PC-3 (cell line): ENCODE data around the gene CMTM4. TPM values are rescaled to one million over a fixed set of nuclear protein-coding genes. Genes with fewer than 3 reads are reported as not detected.

Experiments used
- ATAC-seq: fragments of 200-7000 bp; cut with Tn5 transposase; 2 replicates; pipeline ENCODE4 v1.9.1; 2020; ENCODE audit warnings: mild to moderate bottlenecking, moderate library complexity
- BruUV-seq: library from RNA; stranded (reverse); fragments of 400-500 nt; replicated peaks from 2 replicates; lab custom pipeline; 2021; lab: Mats Ljungman, UMichigan
- CTCF ChIA-PET: fragments of 300-600 bp; sonication (Branson Sonifier 250); formaldehyde crosslinking; loops from one replicate; lab custom pipeline; 2022; ENCODE audit warnings: antibody characterized with exemption; lab: Charles Lee
- POLR2A ChIA-PET: fragments of 300-600 bp; sonication (Branson Sonifier 250); formaldehyde crosslinking; loops from one replicate; lab custom pipeline; 2022; ENCODE audit warnings: antibody characterized with exemption; ENCODE audit not compliant: unreplicated experiment; lab: Charles Lee
- DNase-seq: peaks from one replicate; pipeline ENCODE4 v3.0.0-alpha.2; 2015
- H2AFZ ChIP-seq: fragments of 300-600 bp; sonication (generic); 2 replicates; pipeline ENCODE4 v1.6.0; 2016; ENCODE audit warnings: antibody characterized with exemption, low read length
- H3F3A ChIP-seq: fragments of 300-600 bp; sonication (generic); one replicate; pipeline ENCODE4 v1.6.0; 2017; ENCODE audit warnings: antibody characterized with exemption, low read length, control low read depth, mild to moderate bottlenecking; ENCODE audit not compliant: unreplicated experiment
- H3K27ac ChIP-seq: fragments of 300-600 bp; sonication (generic); 2 replicates; pipeline ENCODE4 v1.5.1; 2016; ENCODE audit warnings: mild to moderate bottlenecking, low read length
- H3K27me3 ChIP-seq: fragments of 300-600 bp; sonication (generic); 2 replicates; pipeline ENCODE4 v1.6.1; 2016; ENCODE audit warnings: low read length, mixed read lengths
- H3K36me3 ChIP-seq: fragments of 300-600 bp; sonication (generic); 2 replicates; pipeline ENCODE4 v1.6.1; 2016; ENCODE audit warnings: low read depth, mixed run types, low read length, mixed read lengths
- H3K4me1 ChIP-seq: fragments of 300-600 bp; sonication (generic); 2 replicates; pipeline ENCODE4 v1.5.1; 2016; ENCODE audit warnings: low read length; ENCODE audit not compliant: insufficient read depth
- H3K4me2 ChIP-seq: fragments of 300-600 bp; sonication (generic); 2 replicates; pipeline ENCODE4 v1.6.0; 2016; ENCODE audit warnings: low read length
- H3K4me3 ChIP-seq: fragments of 300-600 bp; sonication (generic); 2 replicates; pipeline ENCODE4 v1.5.1; 2016; ENCODE audit warnings: mild to moderate bottlenecking, low read length, mixed read lengths
- H3K79me2 ChIP-seq: fragments of 300-600 bp; sonication (generic); 2 replicates; pipeline ENCODE4 v1.6.1; 2017; ENCODE audit warnings: low read length, mixed read lengths
- H3K9ac ChIP-seq: fragments of 300-600 bp; sonication (generic); 2 replicates; pipeline ENCODE4 v1.6.0; 2016; ENCODE audit warnings: mild to moderate bottlenecking, low read length
- H3K9me2 ChIP-seq: fragments of 300-600 bp; sonication (generic); replicated peaks from 2 replicates; pipeline ENCODE4 v1.6.1; 2016; ENCODE audit warnings: mixed run types, low read length, mixed read lengths
- H3K9me3 ChIP-seq: fragments of 300-600 bp; sonication (generic); 2 replicates; pipeline ENCODE4 v1.6.1; 2016; ENCODE audit warnings: low read length, mixed read lengths
- H4K20me1 ChIP-seq: fragments of 300-600 bp; sonication (generic); 2 replicates; pipeline ENCODE4 v1.6.1; 2016; ENCODE audit warnings: low read length, mixed read lengths
- EZH2 ChIP-seq: fragments of 300-600 bp; sonication (generic); IDR thresholded peaks from one replicate; pipeline ENCODE4 v1.6.1; 2017; ENCODE audit warnings: antibody characterized with exemption, mild to moderate bottlenecking, low read length; ENCODE audit not compliant: unreplicated experiment
- EZH2phosphoT487 ChIP-seq: fragments of 300-600 bp; sonication (generic); IDR thresholded peaks from 2 replicates; pipeline ENCODE4 v1.6.1; 2018; ENCODE audit warnings: mild to moderate bottlenecking, antibody characterized with exemption, low read length, borderline replicate concordance
- intact Hi-C: fragments of 100-400 bp; cut with micrococcal nuclease; formaldehyde crosslinking; loops from 2 replicates; pipeline ENCODE4 v1.9.0; 2023
- total RNA-seq: library from RNA; depleted of rRNA; stranded (reverse); fragments of >200 nt; gene quantifications from 2 replicates; pipeline ENCODE4 v1.2.3, GENCODE V29; 2014
- TF ChIP-seq, protein P1 (sequence below): fragments of 300-600 bp; sonication (generic); conservative IDR thresholded peaks from 2 replicates; pipeline ENCODE4 v1.5.1; 2017; ENCODE audit warnings: antibody characterized with exemption, low read depth, mild to moderate bottlenecking, low read length

The CMTM4 gene
- total RNA-seq, 1 experiment from 2014 or later = 16.9 TPM

DNA sequence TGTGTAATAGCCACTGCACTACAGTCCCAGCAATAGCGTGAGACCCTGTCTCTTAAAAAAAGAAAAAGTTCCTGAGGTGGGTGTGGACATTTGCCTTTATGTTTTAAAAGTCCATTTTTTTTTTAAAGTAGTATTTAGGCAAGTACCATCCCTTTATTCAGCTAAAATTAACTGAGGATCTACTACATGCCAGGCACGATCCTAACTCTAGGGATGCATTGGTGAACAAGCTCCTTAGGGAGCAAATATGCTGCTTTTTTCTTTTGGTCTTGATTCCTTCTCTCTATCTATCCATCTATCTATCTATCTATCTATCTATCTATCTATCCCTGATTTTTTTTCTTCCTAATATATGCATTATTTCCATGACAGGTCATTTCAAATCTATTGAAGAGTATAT, 47.4 kb downstream of the CMTM4 start:
- no peak overlapping the region for H3K4me2 ChIP-seq
- BruUV-seq = no TSS peak

DNA sequence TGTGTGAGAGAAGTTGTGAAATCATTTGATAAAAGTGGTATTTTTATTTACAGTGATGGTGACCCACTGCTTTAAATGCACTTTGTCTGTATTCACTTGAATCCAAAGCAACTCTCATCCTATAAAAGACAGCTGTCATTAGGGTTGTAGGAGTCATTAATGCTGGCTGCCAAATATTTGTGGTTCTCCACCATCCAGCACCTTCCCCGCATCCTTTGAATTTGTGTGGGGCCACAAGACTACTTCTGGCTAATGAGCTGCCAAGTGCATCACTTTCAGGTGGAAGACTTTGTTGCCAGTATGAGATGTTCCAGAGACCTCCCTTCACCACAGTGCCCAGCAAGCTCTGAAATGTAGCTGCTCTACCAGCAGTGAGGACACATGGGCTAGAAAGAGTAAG, 48.7 kb downstream of the CMTM4 start:
- H3K27me3 ChIP-seq = no peaks in the 10 kb centered on the region
- H3K79me2 ChIP-seq = peaks cover 11% of the 10 kb centered on the region; the same call in 1 of the 2 replicates
- intact Hi-C loops = no loop called here
- no peak overlapping the region for H2AFZ ChIP-seq
- no peak overlapping the region for H3K9ac ChIP-seq
- POLR2A ChIA-PET = no interaction called here
- no peaks in the 10 kb centered on the region for H3K4me1 ChIP-seq
- CTCF ChIA-PET = no interaction called here
- H3K27ac ChIP-seq = no peak overlapping the region
- H3K9me2 ChIP-seq = no peaks in the 10 kb centered on the region
- H3F3A ChIP-seq = no peaks in the 10 kb centered on the region
- no TSS peak for BruUV-seq
- H4K20me1 ChIP-seq = no peaks in the 10 kb centered on the region
- H3K4me3 ChIP-seq = no peak overlapping the region
- no peak for DNase-seq
- TF ChIP-seq EZH2phosphoT487 = no peak
- TF ChIP-seq, protein P1, sequence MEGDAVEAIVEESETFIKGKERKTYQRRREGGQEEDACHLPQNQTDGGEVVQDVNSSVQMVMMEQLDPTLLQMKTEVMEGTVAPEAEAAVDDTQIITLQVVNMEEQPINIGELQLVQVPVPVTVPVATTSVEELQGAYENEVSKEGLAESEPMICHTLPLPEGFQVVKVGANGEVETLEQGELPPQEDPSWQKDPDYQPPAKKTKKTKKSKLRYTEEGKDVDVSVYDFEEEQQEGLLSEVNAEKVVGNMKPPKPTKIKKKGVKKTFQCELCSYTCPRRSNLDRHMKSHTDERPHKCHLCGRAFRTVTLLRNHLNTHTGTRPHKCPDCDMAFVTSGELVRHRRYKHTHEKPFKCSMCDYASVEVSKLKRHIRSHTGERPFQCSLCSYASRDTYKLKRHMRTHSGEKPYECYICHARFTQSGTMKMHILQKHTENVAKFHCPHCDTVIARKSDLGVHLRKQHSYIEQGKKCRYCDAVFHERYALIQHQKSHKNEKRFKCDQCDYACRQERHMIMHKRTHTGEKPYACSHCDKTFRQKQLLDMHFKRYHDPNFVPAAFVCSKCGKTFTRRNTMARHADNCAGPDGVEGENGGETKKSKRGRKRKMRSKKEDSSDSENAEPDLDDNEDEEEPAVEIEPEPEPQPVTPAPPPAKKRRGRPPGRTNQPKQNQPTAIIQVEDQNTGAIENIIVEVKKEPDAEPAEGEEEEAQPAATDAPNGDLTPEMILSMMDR = no peak
- no peak for TF ChIP-seq EZH2
- no peak overlapping the region for H3K4me2 ChIP-seq
- no peaks in the 10 kb centered on the region for H3K36me3 ChIP-seq
- no peaks in the 10 kb centered on the region for H3K9me3 ChIP-seq
- no peak for ATAC-seq

More for the DNA sequence above, 47.4 kb downstream of the CMTM4 start:
- Histone ChIP-seq H3K9me3 (no peaks in the 10 kb centered on the region), H3K9ac (no peak overlapping the region), H3F3A (no peaks in the 10 kb centered on the region), H3K27ac (no peak overlapping the region), H3K36me3 (no peaks in the 10 kb centered on the region), H3K4me3 (no peak overlapping the region), H4K20me1 (no peaks in the 10 kb centered on the region), H3K9me2 (no peaks in the 10 kb centered on the region), H3K4me1 (no peaks in the 10 kb centered on the region), H3K79me2 (peaks cover 11% of the 10 kb centered on the region; the same call in 1 of the 2 replicates), H2AFZ (no peak overlapping the region), H3K27me3 (no peaks in the 10 kb centered on the region)
- intact Hi-C loops = no loop called here
- CTCF ChIA-PET = interaction anchor here (0.6 kb wide), 1 partner anchor 16 kb away, joined by 6 read pairs; no protein-coding TSS in a partner anchor
- no peak for TF ChIP-seq EZH2phosphoT487
- TF ChIP-seq, protein P1 = no peak
- TF ChIP-seq EZH2 = no peak
- POLR2A ChIA-PET = no interaction called here
- no peak for DNase-seq
- ATAC-seq = no peak

DNA sequence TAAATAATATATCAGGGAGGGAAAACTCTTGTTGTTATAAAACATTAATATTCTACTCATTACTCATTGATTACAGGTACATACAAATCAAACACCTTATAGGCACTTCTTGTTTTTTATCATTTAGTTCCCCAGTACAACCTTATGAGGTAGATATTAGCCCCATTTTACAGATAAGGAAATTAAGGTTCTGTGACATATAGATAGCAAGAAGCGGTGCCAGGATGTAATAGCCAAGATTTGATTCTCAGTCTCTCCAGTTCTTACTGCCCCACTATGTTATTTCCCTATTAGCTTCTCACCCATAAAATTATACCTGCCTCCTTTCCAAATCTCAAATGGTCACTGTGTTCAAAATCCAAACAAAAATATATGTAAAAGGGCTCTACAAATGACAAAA, 55.2 kb downstream of the CMTM4 start:
- Histone ChIP-seq H3K27me3 (no peaks in the 10 kb centered on the region), H3K4me2 (no peak overlapping the region), H3K9me2 (no peaks in the 10 kb centered on the region), H3K27ac (no peak overlapping the region), H4K20me1 (no peaks in the 10 kb centered on the region), H3K4me1 (no peaks in the 10 kb centered on the region), H2AFZ (no peak overlapping the region), H3K9me3 (no peaks in the 10 kb centered on the region), H3F3A (no peaks in the 10 kb centered on the region), H3K79me2 (no peaks in the 10 kb centered on the region), H3K36me3 (no peaks in the 10 kb centered on the region), H3K4me3 (no peak overlapping the region), H3K9ac (no peak overlapping the region)
- intact Hi-C loops = no loop called here
- TF ChIP-seq EZH2phosphoT487 (no peak), EZH2 (no peak)
- TF ChIP-seq, protein P1 = no peak
- no peak for ATAC-seq
- no peak for DNase-seq
- BruUV-seq = no TSS peak
- ChIA-PET CTCF (no interaction called here), POLR2A (no interaction called here)
